GM21723 (cell line): ENCODE results near the gene AQP4.

ENCODE experiments used
- ATAC-seq: cut with Tn5 transposase; IDR thresholded peaks from one replicate; pipeline ENCODE4 v1.9.1; 2021; ENCODE audit warnings: mild to moderate bottlenecking, moderate library complexity; ENCODE audit not compliant: unreplicated experiment

AQP4 gene

DNA sequence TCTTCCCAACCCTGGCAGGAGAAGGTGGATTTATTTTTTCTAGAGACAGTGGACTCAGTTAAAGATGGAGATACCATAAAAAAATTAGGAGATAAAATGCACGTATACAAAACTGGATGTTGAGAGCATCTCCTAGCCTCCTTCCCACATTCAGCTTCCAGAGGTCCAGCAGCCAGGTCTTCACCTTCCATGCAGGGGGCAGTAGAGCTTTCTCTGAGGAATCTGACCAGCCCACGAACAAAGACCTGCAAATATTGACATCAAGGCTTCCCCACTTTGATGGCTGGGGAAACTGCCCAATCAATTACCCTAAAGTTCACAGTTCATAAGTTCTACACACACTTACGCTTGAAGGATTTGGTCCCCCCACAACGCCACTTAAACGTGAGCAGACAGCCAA lies 24.5 kb downstream of the AQP4 start:
- no peak for ATAC-seq

DNA sequence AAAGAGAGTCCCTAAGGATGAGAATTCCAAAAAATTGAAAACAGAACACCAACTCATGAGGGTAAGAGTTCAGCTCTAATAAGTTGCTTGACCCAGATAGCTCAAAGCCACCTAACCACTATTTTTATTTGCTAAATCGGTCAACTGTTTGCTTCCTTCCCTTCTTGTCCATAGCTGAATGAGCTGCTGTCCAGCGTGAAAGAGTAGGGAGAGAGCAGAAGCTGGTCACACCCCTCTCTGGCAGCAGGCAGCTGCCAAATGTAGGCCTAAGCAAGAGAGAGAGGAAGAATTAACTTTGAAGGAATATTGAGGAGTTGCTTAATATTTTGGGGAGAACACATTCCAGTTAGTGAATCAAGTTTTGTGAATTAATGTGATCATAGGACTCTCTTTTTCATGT lies 25.9 kb downstream of the AQP4 start:
- no peak for ATAC-seq

DNA sequence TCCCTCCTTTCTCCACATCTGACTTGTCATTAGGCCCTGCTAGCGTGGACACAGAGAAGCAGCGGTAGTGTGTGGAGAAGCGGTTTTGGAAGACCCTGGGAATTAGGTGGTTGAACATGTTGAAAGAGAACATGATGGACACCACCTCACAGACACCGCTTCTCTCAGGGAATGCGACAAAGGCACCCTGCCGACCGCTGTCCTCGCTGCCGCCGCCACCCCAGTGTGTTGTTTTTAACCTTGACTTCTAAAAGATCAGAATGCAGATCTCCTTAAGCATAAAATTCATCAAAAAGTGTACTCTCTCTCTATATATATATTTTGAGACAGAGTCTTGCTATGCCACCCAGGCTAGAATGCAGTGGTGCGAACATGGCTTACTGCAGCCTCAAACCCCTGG lies 33.2 kb downstream of the AQP4 start:
- no peak for ATAC-seq

DNA sequence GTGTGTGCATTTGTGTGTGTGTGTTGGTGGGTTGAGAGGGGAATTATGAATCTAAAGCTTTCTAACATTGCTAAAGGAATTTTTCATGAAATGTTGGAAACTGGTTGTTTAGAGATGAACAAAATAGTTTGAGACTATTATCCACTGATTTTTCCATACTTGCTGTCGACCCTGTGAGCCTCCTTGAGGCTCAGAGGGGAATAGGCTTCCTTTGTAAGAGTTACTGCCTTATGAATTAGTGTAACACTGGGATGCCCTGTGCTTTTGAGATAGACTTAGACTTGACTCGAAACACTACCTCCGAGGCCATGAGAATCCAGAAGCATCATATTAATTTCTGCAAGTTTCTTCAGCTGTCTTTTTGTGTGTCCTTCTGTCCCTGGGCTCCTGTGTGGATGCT lies 37.9 kb downstream of the AQP4 start:
- ATAC-seq: no peak

DNA sequence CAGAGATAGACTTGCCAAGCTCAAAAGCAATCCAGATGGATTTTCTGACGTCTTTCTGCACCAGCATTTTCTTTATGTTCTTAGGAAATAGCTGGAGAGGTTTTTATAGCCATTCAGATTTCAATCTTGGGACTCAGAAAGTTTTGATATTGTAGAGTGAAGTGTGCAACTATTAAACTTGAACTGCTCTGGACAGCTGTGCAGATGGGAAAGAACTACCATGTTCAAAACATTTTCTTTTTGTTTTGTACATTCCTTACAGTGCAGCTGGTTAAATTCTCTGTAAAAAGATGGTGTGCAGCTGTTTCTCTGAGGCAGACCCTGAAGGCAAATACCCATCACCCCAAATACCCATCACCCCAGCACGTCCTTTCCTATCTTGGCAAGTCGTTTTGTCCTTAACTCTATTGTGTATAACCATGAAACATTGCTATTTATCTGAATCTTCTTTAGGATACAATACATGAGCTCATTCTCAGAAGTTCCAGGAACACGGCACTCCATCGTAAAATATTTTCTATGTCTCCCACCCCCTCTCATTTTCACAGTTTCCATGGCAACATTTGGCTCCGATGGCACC lies 38.8 kb downstream of the AQP4 start:
- ATAC-seq: no peak

DNA sequence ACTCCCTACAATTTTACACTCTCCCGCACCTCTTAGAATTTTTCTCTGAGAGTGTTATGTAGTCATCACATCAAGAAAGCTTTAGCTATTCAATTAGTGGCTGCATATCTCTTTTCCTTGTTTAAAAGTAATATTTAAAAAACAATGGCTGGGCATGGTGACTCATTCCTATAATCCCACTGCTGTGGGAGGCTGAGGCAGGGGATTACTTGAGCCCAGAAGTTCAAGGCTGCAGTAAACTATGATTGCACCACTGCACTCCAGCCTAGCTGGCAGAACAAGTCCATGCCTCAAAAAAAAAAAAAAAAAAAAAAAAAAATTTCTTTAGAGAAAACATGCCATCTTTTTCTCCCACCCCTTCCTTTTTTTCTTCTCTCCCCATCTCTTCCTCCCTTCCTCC lies 44.3 kb downstream of the AQP4 start:
- ATAC-seq: no peak

DNA sequence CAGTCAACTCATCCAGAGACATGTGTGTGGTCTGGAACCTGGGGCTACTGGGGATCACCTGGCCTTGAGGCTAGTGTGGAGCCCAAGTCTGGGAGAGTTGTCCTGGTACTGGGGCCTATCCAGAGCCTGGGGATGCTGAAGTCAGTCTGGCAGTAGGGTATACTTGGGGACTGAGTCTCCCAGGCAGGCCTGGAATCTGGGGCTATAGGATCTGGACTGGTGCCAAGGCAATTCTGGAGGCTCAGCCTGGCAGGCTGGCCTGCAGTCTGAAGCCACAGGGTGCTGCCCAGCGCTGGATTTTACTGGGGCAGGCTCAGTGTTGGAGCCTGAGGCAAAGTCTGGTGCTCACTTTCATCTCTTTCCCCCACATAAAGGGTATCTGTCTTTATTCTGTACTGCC lies 46.5 kb downstream of the AQP4 start:
- no peak for ATAC-seq

DNA sequence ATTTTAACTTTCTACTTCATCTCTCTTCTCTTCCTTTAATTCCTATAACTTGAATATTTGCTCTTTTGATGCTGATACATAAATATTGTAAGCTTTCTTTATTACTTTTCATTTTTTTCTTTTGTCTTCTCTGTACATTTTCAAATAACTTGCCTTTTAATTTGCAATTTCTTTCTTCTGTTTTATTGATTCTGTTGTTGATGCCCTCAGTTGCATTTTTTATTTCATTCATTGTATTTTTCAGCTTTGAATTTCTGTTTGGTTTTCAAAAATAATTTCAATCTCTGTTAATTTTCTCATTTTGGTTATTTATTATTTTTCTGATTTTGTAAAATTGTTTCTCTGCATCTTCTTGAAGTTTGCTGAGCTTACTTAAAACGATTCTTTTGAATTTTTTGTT lies 47.0 kb downstream of the AQP4 start:
- no peak for ATAC-seq

DNA sequence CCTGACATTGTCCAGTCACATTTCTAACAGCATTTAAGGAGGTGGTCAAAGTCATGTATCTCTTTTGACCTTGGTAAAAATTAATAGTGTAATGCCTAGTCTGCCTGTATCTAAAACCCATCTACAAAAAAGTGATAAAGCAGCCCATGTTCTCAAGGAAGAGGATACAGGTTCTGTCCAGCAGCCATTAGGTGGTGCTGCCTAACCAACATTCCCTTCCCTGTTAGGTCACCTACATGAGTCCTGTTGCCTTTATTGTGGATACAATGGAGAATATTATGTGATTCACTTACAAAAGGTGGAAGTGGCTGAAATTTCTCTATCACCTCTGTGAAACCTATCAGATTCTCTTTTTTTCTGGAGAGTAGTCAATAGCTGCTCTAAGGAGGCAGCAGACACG lies 52.5 kb downstream of the AQP4 start:
- ATAC-seq: peak; percentile 69

DNA sequence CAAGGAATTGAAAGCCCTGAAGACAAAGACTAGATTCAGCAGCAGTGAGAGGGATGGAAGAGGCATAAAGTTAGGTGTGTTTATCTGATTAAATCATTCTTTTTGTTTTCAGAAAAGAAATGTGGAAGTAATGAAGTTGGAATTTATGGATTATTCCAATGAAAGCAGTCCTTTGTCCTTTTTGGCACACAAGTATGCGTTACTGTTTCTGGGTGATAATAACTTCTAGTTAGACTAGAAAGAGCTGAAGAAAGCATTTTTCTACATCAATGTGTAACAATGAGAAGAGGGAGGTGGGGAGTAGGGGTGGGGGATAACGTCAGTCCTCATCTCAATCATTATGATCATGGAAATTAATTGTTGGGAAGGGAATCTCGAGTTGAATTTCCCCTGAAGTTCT lies 53.0 kb downstream of the AQP4 start:
- ATAC-seq: no peak

DNA sequence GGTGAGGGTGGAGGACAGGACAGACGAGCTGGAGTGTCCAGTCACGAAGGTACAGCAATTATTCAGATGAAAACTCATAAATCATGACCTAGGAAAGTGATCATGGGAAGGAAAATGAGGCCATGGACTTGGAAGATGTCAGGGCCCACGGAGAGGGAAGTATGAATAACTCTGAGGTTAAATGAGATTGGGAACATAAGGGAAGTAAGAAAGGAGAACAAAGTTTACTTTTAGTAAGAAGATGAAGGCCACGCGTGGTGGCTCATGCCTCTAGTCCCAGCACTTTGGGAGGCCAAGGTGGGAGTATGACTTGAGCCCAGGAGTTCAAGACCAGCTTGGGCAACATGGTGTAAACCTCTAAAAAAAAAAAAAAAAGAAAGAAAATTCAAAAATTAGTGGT lies 56.2 kb downstream of the AQP4 start:
- ATAC-seq: no peak

DNA sequence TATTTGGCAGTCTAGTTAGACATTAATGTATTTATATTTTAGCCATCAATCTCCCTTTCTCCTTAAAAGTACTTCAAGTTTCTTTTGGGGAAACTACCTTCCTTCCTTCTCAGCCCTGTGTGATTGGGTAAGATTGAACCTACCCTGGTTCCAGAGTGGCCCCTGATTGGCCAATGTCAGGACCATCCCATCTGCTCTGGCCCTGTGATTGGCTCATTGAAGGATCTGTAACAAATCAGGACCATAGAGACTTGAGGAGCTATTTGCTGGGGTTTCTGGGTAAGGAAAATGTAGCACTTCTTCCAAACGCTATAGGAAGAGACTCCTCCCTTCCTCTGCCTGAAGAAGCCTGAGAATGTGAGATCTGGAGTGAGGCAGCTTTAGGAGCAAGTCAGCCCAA lies 59.3 kb downstream of the AQP4 start:
- no peak for ATAC-seq

DNA sequence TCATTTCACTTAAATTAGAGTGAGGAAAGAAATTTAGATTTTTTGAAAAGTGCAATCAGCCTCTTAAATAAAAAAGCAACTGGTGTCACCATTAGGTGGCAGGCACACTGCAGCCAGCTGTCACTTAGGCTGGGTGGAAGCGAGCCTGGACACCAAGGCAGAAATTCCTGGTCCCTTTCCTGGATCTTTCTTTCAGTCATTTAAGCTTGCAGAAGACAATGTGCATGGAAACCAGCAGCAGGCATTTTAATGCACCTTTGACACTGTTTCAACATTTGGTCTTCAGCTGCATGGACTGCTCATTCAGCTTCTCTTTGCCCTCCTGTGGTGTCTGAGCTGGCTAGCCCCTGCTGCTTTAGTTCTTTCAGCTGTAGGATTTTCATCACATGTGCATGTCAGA lies 61.0 kb downstream of the AQP4 start:
- no peak for ATAC-seq

DNA sequence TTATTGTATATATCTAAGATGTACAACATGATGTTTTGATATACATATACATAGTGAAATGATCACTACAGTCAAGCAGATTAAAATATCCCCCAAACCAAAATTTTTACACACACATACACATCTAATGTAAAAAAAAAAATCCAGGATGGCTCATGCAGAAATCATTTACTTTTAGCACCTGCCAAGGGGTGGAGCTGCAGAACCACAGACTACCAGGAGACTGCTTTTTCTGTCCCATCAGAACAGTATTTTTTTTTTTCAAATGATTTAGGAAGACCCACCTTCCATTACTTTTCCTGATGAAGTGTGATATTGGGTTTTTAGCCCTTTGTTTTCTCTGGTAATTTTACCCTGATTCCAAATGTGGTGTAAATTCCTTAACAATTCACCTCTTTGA lies 61.9 kb downstream of the AQP4 start:
- no peak for ATAC-seq

DNA sequence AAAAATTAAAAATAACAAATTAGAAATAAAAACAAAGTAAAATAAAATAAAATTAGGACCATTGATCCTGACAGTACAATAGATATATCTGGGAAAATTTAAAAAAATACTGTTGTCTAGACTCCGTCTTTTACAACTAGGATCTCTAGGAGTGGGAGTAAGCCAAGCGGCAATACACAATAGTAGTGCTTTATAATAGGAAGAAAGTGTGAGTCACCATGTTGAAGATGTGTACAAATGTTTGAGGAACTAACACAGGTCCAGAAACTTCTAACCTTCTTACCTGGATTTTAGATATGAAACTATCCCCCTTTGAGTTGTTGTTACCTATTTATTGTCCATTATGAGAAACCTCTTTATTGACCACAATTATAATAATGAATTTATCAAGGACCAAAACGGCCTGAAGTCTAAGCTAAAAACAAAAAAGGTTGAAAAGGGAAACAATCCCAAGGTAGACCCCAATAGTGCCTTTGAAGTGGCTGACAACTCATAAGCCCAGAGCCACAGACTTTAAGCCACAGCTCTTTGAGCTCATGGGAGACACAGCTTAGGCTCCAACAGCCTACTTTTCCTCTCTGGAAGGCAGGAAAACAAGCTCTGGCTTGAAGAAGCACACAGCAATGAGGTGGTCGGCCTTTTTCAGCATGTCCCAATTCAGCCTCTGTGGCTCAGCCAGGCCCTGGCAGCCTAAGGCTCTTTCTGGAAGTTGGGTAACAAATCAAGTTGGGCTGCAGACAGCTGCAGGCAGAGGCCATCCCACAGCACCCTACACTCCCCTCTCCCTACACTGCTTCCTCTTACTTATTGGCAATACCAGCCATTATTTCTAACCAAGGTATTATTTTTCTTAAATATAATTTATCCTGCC lies 62.9 kb downstream of the AQP4 start:
- ATAC-seq: no peak
